ENCODE results near the gene YEATS4. TPM values are rescaled to one million over a fixed set of nuclear protein-coding genes. Genes with fewer than 3 reads are reported as not detected.
A peak's percentile ranks its signal among the peaks of the same experiment; 100 is the strongest.

Gene YEATS4
- total and polyA plus RNA-seq, 2 experiments from 2014 or later, result 16.2 to 58.2 TPM

- no peaks in the 10 kb centered on the region for H3K9me3 ChIP-seq (ENCODE audit: low read depth)
- 100% methylated on average over 2 of the region's 2 CpGs for WGBS (ENCODE audit: low lambda C conversion rate, missing lambda C conversion rate)
- H3K4me1 ChIP-seq (ENCODE audit: insufficient read depth), result no peaks in the 10 kb centered on the region
- H3K27ac ChIP-seq, result no peak overlapping the region
- no peaks in the 10 kb centered on the region for H3K9me2 ChIP-seq (replicated peaks; ENCODE audit: insufficient read depth)
- no peaks in the 10 kb centered on the region for H3K79me2 ChIP-seq
- no peak for TF ChIP-seq EZH2 (IDR thresholded peaks at IDR 0.05; ENCODE audit: borderline replicate concordance)
- no peak for TF ChIP-seq CTCF (IDR thresholded peaks at IDR 0.05; ENCODE audit: poor library complexity)
- no peak for TF ChIP-seq EZH2phosphoT487 (IDR thresholded peaks at IDR 0.05; ENCODE audit: low read depth, severe bottlenecking, unreplicated experiment)
- no peak for DNase-seq (ENCODE audit: low spot score)
- H4K20me1 ChIP-seq (ENCODE audit: insufficient read depth, poor library complexity, severe bottlenecking), result no peaks in the 10 kb centered on the region
- H3K36me3 ChIP-seq (replicated peaks; ENCODE audit: insufficient read depth, low read depth), result no peaks in the 10 kb centered on the region
- H3K4me2 ChIP-seq, result no peak overlapping the region
- no peak overlapping the region for H2AFZ ChIP-seq
- no peak overlapping the region for H3K4me3 ChIP-seq
- no peaks in the 10 kb centered on the region for H3K27me3 ChIP-seq
Observed at GRCh38 chr12:69386921-69387320, 27.4 kb downstream of the YEATS4 start.

- peak; percentile 53 for DNase-seq (ENCODE audit: low spot score)
- H3K4me3 ChIP-seq, result no peak overlapping the region
- no peaks in the 10 kb centered on the region for H3K9me2 ChIP-seq (replicated peaks; ENCODE audit: insufficient read depth)
- H2AFZ ChIP-seq, result no peak overlapping the region
- no peaks in the 10 kb centered on the region for H3K27me3 ChIP-seq
- peak; percentile 68 for TF ChIP-seq CTCF (IDR thresholded peaks at IDR 0.05; ENCODE audit: poor library complexity)
- TF ChIP-seq EZH2phosphoT487 (IDR thresholded peaks at IDR 0.05; ENCODE audit: low read depth, severe bottlenecking, unreplicated experiment), result no peak
- H3K27ac ChIP-seq, result no peak overlapping the region
- H3K9me3 ChIP-seq (ENCODE audit: low read depth), result no peaks in the 10 kb centered on the region
- H3K4me2 ChIP-seq, result no peak overlapping the region
- WGBS (ENCODE audit: low lambda C conversion rate, missing lambda C conversion rate), result 84% methylated on average over 1 of the region's 1 CpG
- no peaks in the 10 kb centered on the region for H3K4me1 ChIP-seq (ENCODE audit: insufficient read depth)
- no peaks in the 10 kb centered on the region for H4K20me1 ChIP-seq (ENCODE audit: insufficient read depth, poor library complexity, severe bottlenecking)
- no peaks in the 10 kb centered on the region for H3K79me2 ChIP-seq
- H3K36me3 ChIP-seq (replicated peaks; ENCODE audit: insufficient read depth, low read depth), result no peaks in the 10 kb centered on the region
Observed at GRCh38 chr12:69388371-69388770, 28.8 kb downstream of the YEATS4 start.

- no peaks in the 10 kb centered on the region for H3K9me3 ChIP-seq (ENCODE audit: low read depth)
- H2AFZ ChIP-seq, result no peak overlapping the region
- TF ChIP-seq EZH2phosphoT487 (IDR thresholded peaks at IDR 0.05; ENCODE audit: low read depth, severe bottlenecking, unreplicated experiment) (no peak), CTCF (IDR thresholded peaks at IDR 0.05; ENCODE audit: poor library complexity) (no peak), EZH2 (IDR thresholded peaks at IDR 0.05; ENCODE audit: borderline replicate concordance) (no peak)
- no peaks in the 10 kb centered on the region for H4K20me1 ChIP-seq (ENCODE audit: insufficient read depth, poor library complexity, severe bottlenecking)
- no peaks in the 10 kb centered on the region for H3K27me3 ChIP-seq
- H3K36me3 ChIP-seq (replicated peaks; ENCODE audit: insufficient read depth, low read depth), result no peaks in the 10 kb centered on the region
- DNase-seq (ENCODE audit: low spot score), result peak; percentile 14
- H3K4me2 ChIP-seq, result no peak overlapping the region
- 61% methylated on average over 1 of the region's 1 CpG for WGBS (ENCODE audit: low lambda C conversion rate, missing lambda C conversion rate)
- no peaks in the 10 kb centered on the region for H3K4me1 ChIP-seq (ENCODE audit: insufficient read depth)
- no peaks in the 10 kb centered on the region for H3K9me2 ChIP-seq (replicated peaks; ENCODE audit: insufficient read depth)
- H3K79me2 ChIP-seq, result no peaks in the 10 kb centered on the region
- H3K4me3 ChIP-seq, result no peak overlapping the region
- H3K27ac ChIP-seq, result no peak overlapping the region
Observed at GRCh38 chr12:69389831-69390230, 30.3 kb downstream of the YEATS4 start.
